ENCODE data around the gene TCIRG1. TPM values are rescaled to one million over a fixed set of nuclear protein-coding genes. Genes with fewer than 3 reads are reported as not detected.

The TCIRG1 gene
- total and polyA plus RNA-seq, 2 of the 13 experiments (the other 11 are each of a cell fraction or from before 2014, with no cell fraction given): 48.0 to 69.6 TPM

DNA sequence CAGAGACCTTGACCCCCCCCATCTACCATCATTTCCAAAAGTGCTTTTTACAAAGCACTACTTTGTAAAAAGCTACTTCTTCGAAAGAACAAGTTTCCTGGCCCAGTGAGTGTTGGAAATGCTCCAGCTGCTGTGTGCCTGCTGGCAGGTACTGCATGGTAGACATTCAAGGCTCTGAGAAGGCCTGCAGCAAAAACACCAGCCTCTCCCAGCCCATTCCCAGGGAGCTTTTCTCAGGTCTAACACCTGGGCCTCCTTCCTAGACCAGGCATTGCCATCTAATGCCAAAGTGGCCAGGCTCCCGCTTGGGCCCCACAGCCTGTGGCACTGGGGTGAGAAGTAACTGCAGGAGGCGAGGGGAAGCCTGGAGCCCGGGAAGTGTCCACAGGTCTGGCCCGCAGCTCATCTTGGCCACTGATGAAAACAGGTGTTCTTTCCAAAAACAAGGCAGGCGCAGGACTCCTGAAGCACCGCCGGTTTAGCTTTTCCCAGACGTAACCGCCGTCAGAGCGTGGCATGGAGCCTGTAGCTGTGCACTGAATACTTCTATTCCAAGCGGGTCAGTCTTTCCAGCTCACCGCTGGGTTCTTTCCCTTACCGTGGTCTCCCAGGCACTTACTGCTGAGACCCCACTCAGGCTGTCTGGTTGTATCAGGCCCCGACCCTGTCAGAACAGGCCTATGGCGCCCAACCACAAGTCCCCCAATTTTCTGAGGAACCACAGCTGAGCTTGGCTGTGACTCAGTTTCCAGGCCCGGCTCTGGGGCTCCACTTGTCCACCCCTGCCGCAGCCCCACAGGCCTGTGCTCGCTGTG is 1.2 kb upstream of the TCIRG1 start (continued):
- TF ChIP-seq, protein P1, sequence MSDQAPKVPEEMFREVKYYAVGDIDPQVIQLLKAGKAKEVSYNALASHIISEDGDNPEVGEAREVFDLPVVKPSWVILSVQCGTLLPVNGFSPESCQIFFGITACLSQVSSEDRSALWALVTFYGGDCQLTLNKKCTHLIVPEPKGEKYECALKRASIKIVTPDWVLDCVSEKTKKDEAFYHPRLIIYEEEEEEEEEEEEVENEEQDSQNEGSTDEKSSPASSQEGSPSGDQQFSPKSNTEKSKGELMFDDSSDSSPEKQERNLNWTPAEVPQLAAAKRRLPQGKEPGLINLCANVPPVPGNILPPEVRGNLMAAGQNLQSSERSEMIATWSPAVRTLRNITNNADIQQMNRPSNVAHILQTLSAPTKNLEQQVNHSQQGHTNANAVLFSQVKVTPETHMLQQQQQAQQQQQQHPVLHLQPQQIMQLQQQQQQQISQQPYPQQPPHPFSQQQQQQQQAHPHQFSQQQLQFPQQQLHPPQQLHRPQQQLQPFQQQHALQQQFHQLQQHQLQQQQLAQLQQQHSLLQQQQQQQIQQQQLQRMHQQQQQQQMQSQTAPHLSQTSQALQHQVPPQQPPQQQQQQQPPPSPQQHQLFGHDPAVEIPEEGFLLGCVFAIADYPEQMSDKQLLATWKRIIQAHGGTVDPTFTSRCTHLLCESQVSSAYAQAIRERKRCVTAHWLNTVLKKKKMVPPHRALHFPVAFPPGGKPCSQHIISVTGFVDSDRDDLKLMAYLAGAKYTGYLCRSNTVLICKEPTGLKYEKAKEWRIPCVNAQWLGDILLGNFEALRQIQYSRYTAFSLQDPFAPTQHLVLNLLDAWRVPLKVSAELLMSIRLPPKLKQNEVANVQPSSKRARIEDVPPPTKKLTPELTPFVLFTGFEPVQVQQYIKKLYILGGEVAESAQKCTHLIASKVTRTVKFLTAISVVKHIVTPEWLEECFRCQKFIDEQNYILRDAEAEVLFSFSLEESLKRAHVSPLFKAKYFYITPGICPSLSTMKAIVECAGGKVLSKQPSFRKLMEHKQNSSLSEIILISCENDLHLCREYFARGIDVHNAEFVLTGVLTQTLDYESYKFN (CRISPR knock-in tag; conservative IDR thresholded peaks at IDR 0.05): no peak
- TF ChIP-seq ZNF572 (CRISPR knock-in tag; IDR thresholded peaks at IDR 0.05) (no peak), SNAI1 (CRISPR knock-in tag; IDR thresholded peaks at IDR 0.05; ENCODE audit: borderline replicate concordance) (no peak), HDAC2 (CRISPR knock-in tag; IDR thresholded peaks at IDR 0.05) (no peak), TCF12 (IDR thresholded peaks at IDR 0.05) (no peak), TCF12 (CRISPR knock-in tag; IDR thresholded peaks at IDR 0.05) (no peak), RXRB (CRISPR knock-in tag; IDR thresholded peaks at IDR 0.05; ENCODE audit: borderline replicate concordance) (no peak), HOXA3 (CRISPR knock-in tag; IDR thresholded peaks at IDR 0.05) (no peak), ZNF496 (CRISPR knock-in tag; IDR thresholded peaks at IDR 0.05; ENCODE audit: insufficient replicate concordance) (no peak), ZNF383 (CRISPR knock-in tag; IDR thresholded peaks at IDR 0.05; ENCODE audit: borderline replicate concordance) (no peak), ZNF83 (CRISPR knock-in tag; IDR thresholded peaks at IDR 0.05; ENCODE audit: borderline replicate concordance) (no peak), ATF1 (CRISPR knock-in tag; IDR thresholded peaks at IDR 0.05) (no peak), MEF2D (CRISPR knock-in tag; IDR thresholded peaks at IDR 0.05) (no peak), CBX1 (IDR thresholded peaks at IDR 0.05; ENCODE audit: low read depth) (no peak), ZNF878 (CRISPR knock-in tag; IDR thresholded peaks at IDR 0.05) (no peak)
- TF ChIP-seq, protein P2, sequence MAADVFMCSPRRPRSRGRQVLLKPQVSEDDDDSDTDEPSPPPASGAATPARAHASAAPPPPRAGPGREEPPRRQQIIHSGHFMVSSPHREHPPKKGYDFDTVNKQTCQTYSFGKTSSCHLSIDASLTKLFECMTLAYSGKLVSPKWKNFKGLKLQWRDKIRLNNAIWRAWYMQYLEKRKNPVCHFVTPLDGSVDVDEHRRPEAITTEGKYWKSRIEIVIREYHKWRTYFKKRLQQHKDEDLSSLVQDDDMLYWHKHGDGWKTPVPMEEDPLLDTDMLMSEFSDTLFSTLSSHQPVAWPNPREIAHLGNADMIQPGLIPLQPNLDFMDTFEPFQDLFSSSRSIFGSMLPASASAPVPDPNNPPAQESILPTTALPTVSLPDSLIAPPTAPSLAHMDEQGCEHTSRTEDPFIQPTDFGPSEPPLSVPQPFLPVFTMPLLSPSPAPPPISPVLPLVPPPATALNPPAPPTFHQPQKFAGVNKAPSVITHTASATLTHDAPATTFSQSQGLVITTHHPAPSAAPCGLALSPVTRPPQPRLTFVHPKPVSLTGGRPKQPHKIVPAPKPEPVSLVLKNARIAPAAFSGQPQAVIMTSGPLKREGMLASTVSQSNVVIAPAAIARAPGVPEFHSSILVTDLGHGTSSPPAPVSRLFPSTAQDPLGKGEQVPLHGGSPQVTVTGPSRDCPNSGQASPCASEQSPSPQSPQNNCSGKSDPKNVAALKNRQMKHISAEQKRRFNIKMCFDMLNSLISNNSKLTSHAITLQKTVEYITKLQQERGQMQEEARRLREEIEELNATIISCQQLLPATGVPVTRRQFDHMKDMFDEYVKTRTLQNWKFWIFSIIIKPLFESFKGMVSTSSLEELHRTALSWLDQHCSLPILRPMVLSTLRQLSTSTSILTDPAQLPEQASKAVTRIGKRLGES (CRISPR knock-in tag; IDR thresholded peaks at IDR 0.05; ENCODE audit: borderline replicate concordance): no peak
- TF ChIP-seq, protein P3, sequence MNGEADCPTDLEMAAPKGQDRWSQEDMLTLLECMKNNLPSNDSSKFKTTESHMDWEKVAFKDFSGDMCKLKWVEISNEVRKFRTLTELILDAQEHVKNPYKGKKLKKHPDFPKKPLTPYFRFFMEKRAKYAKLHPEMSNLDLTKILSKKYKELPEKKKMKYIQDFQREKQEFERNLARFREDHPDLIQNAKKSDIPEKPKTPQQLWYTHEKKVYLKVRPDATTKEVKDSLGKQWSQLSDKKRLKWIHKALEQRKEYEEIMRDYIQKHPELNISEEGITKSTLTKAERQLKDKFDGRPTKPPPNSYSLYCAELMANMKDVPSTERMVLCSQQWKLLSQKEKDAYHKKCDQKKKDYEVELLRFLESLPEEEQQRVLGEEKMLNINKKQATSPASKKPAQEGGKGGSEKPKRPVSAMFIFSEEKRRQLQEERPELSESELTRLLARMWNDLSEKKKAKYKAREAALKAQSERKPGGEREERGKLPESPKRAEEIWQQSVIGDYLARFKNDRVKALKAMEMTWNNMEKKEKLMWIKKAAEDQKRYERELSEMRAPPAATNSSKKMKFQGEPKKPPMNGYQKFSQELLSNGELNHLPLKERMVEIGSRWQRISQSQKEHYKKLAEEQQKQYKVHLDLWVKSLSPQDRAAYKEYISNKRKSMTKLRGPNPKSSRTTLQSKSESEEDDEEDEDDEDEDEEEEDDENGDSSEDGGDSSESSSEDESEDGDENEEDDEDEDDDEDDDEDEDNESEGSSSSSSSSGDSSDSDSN (CRISPR knock-in tag; IDR thresholded peaks at IDR 0.05): no peak
- TF ChIP-seq, protein P4, sequence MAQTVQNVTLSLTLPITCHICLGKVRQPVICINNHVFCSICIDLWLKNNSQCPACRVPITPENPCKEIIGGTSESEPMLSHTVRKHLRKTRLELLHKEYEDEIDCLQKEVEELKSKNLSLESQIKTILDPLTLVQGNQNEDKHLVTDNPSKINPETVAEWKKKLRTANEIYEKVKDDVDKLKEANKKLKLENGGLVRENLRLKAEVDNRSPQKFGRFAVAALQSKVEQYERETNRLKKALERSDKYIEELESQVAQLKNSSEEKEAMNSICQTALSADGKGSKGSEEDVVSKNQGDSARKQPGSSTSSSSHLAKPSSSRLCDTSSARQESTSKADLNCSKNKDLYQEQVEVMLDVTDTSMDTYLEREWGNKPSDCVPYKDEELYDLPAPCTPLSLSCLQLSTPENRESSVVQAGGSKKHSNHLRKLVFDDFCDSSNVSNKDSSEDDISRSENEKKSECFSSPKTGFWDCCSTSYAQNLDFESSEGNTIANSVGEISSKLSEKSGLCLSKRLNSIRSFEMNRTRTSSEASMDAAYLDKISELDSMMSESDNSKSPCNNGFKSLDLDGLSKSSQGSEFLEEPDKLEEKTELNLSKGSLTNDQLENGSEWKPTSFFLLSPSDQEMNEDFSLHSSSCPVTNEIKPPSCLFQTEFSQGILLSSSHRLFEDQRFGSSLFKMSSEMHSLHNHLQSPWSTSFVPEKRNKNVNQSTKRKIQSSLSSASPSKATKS (CRISPR knock-in tag; IDR thresholded peaks at IDR 0.05): no peak

Measured in HepG2 (cell line).